COLO668 (cell line): ENCODE results near the gene SP110.
"Not testable (repeated sequence)": the region's sequence is repeated elsewhere in the genome, so short reads cannot be mapped to it uniquely, and the experiment has no call there.

Source experiments
- DNase-seq: peaks from one replicate; lab custom pipeline; 2025; ENCODE audit not compliant: unreplicated experiment; lab: John Stamatoyannopoulos, UW

SP110 gene

DNA sequence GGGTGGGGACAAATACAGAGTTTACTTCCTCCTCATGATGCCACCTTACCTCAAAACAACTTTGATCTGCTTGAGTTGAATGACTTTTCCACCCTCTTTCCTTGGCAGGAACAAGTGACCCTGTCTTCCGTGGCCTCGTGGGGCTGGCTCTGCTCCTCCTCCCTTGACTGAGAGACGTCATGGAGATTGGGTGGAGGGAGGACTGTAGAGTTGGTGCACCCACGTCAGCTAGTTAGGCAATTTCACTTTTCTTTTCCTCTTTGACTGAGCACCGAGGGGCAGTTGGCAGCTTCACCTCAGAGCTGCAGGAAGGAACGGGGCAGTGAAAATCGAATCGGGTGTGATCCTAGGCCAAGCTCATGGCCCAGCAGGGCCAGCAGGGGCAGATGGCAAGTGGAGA lies 5.7 kb upstream of the SP110 start, which contains the start of gene SP140:
Gene SP140, plus strand, starts transcription at position 251 of the 400 bp plus-strand sequence. Its CDS starts 109 bp downstream, at position 360.
- DNase-seq, result no peak

- DNase-seq, result no peak
Observed at GRCh38 chr2:230224458-230224857, 4.7 kb upstream of the SP110 start.

DNA sequence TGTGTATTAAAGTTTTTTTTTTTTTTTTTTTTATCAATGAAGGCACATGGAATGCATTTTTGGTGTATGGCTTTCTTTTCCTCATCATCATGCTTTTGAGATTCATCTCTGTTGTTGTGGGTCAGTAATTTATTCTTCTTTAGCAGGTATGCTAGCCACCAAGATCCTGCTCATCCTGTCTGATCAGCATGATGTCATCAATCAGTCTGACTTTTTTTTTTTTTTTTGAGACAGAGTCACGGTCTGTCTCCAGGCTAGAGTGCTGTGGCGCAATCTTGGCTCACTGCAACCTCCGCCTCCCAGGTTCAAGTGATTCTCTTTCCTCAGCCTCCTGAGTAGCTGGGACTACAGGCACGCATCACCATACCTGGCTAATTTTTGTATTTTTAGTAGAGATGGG lies 3.0 kb upstream of the SP110 start:
- not testable (repeated sequence) for DNase-seq

DNA sequence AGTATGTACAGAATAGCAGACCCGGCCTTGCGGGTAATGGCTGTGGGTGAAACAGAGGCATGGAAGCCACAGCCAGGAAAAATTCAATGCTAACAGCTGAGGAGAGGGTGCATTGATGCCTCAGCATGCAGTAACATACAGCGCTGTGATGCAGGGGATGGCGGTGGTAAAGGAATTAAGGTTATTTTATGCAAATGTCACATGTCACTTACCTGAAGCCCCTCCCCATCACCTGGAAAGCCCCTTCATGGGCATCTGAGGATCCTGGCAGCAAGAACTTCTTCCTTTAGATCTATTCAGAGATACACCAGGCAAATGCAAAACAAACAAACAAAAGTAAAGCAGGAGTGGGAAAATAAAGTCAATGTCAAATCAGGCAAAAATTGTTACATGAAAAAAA lies 1.7 kb upstream of the SP110 start:
- DNase-seq, result no peak

DNA sequence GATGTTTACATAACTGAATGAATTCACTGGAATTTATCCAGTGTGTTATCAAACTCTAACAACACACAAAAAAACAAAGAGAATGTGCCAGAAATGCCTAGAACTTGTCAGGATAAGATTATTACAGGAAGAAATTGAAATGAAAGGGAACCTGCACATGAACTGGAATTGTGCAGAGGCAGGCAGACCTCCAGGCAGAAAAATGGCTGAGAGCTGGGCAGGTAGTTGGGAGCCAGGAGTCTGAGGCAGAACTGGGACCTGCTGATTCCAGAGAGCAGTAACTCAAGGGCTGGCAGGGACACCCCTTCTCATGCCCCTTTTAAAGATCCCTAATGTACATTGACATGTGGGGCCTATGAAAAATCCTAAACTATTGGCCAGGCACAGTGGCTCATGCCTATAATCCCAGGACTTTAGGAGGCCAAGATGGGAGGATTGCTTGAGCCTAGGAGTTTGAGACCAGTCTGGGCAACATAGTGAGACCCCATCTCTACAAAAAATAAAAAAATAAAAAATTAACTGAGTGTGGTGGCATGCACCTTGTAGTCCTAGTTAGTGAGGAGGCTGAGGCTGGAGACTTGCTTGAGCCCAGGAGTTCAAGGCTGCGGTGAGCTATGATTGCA lies 674 bp upstream of the SP110 start:
- no peak for DNase-seq

DNA sequence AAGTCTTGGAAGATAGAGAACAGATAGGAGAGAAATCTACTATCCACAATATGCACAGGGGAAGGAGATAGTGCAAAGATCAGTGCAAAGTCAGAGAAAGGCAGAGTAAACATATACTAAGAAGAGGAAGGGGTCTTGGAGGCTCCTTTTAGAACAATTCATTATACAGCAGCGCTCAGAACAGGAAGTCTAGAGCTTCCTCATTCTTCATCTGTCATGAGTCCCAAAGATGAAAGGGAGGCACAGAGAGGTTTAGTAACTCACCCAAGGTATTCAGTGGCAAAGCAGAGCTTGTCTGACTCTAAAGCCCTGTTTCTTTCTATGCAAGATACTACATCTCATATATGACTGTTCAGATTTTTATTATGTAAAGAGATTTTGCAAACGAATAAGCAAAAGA lies 1.4 kb downstream of the SP110 start:
- DNase-seq, result no peak

GRCh38 chr2:230217424-230217823 lies 2.4 kb downstream of the SP110 start:
- no peak for DNase-seq

GRCh38 chr2:230216489-230216888 lies 3.3 kb downstream of the SP110 start:
- no peak for DNase-seq

GRCh38 chr2:230209422-230210051 lies 10.2 kb downstream of the SP110 start:
- DNase-seq, result no peak

DNA sequence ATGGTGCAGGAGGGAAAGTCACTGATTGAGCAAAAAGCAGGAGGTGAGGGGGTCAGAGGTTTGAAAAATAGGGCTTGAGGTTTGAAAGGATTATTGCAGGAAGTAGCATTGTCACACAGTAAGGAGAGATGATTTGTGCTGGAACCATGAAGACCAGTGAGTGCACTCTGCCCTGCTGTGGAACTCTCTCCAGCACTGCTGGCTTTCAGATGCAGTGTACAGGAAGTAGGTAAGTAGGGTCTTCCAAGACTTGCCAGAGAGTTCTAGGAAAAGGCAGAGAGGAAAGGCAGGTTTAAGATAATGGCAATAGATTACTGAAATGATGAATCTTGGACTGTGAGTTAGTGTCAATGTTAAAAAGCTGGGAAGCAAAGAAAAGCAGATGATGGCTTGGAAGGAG lies 11.2 kb downstream of the SP110 start:
- DNase-seq, result no peak

GRCh38 chr2:230205721-230206120 lies 14.1 kb downstream of the SP110 start:
- no peak for DNase-seq

GRCh38 chr2:230205034-230205433 lies 14.8 kb downstream of the SP110 start:
- no peak for DNase-seq

GRCh38 chr2:230203110-230203676 lies 16.6 kb downstream of the SP110 start:
- DNase-seq, result no peak

DNA sequence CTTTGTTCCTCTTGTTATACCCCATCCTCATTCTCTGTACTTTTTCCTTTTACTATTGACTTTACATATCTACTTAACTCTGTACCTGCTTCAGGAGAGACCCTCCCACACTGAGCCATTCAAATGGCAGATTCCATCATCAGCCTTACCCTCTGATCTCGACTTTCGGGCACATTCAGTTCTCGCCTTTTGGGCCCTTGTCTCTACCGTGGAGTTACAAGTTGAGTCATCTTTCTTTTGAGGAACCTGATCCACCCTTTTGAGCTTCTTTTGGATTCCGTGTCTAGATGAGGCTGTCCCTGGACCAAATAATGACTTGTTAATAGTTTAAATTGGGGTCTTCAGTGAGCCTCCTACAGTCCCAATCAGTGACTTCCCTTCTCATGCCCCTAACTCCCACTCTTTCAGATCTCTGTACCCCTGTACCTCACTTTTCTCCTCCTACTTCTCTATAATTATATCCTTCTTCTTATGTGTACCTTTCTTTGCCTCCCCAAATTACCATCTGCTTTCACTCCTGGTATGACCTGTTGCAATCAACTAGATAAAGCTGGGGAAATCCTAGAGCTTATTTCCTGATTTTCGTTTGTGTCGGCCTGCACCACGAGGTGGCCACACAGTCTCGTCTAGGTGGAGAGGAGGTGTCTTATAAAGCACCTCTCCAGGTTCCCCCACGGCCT lies 17.2 kb downstream of the SP110 start:
- no peak for DNase-seq

- DNase-seq, result peak; percentile 38
Observed at GRCh38 chr2:230184727-230185578, 34.8 kb downstream of the SP110 start.

- DNase-seq, result no peak
Observed at GRCh38 chr2:230181195-230181594, 38.6 kb downstream of the SP110 start.

- DNase-seq, result peak; percentile 53
Observed at GRCh38 chr2:230179907-230180306, 39.9 kb downstream of the SP110 start.

DNA sequence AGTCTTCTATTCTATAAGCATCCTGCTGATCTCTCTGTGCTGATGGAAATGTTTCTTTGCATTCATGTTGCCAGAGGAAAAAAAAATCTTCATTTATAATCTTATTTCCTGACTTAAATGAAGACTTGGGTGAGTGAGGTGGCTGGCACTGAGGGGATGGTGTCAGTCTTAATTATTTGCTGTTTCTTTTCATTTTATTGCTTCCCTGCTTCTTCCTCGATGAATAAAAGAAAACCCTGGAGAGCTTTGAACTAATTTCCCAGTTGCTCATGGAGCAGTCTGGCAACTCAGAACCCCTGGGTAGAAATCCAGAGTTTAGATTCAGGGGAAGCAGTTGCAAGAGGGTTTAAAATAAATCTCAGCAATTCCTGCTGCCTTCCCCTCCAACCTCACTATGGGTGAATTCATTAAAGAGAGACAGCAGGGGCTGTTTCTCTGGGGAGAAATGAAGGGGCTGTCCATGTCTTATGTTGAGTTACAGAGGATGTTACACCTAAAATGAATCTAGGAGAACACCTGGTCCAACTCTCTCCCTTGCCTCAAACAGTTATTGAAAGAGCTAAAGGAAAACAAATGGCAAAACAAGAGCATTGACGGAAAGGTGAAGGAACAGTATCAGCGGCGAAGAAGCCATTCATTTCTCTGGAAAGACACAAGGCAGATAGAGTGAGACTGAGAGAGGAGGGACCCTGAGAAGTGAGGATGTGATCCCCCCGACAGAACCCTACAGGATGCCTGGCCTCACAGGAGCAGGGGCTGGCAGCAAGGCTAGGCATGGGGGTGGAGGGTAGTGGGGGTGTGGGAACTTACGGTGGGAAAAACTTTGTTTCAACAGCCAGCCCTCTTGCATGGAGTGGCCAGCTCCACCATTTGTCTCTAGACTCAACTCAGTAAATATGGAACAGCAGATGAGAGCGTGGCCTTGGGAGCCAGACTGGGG lies 41.0 kb downstream of the SP110 start:
- no peak for DNase-seq

DNA sequence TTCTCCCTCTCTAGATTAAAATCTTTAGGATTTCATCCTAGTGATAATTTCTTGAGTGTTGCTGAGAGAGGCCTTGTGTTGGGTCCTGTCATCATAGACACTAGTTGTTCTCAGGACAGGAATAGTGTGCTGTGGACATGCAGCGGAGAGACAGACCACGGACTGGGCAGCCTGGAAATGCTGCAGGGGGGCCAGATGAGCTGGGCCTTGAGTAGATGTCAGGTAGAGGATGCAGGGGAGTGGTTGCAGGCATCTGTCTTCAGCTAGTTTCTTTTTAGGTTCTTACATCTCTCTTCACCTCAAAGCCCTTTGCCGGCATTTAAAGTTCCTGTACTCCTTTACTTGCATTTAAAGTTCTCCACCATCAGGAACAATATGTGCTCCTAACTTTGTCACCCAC lies 42.8 kb downstream of the SP110 start:
- no peak for DNase-seq

- DNase-seq, result no peak
Observed at GRCh38 chr2:230174466-230174865, 45.3 kb downstream of the SP110 start.
